OCI-LY7 (cell line): Measurements from ENCODE around the gene RFX7.

Experiments
- EZH2phosphoT487 ChIP-seq: fragments of 200-600 bp; sonication (generic); IDR thresholded peaks from 2 replicates; pipeline ENCODE4 v1.6.1; 2018; ENCODE audit warnings: low read depth, borderline replicate concordance, mild to moderate bottlenecking, mixed run types, antibody characterized with exemption, low read length, moderate library complexity, mixed read lengths
- TF ChIP-seq, protein P1 (sequence below): fragments of 200-600 bp; sonication (generic); conservative IDR thresholded peaks from 2 replicates; pipeline ENCODE4 v1.5.1; 2014; ENCODE audit warnings: mild to moderate bottlenecking, antibody characterized with exemption, low read length, moderate library complexity, mixed read lengths

DNA sequence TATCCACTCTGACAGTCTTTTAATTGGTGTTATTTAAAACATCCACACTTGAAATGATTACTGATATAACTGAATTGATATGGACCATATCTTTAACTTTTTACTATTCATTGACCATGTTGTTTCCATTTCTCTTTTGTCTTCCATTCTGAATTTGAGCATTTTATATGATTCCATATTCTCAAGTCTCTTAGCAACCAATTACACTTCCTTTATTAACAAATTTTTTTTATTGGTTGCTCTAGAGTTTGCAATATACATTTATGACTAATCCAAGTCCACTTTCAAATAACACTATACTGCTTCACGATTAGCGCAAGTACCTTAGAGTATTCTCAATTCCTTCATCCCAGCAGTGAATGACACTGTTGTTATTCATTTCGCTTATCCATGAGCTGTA is 16.4 kb downstream of the RFX7 start:
- TF ChIP-seq, protein P1, sequence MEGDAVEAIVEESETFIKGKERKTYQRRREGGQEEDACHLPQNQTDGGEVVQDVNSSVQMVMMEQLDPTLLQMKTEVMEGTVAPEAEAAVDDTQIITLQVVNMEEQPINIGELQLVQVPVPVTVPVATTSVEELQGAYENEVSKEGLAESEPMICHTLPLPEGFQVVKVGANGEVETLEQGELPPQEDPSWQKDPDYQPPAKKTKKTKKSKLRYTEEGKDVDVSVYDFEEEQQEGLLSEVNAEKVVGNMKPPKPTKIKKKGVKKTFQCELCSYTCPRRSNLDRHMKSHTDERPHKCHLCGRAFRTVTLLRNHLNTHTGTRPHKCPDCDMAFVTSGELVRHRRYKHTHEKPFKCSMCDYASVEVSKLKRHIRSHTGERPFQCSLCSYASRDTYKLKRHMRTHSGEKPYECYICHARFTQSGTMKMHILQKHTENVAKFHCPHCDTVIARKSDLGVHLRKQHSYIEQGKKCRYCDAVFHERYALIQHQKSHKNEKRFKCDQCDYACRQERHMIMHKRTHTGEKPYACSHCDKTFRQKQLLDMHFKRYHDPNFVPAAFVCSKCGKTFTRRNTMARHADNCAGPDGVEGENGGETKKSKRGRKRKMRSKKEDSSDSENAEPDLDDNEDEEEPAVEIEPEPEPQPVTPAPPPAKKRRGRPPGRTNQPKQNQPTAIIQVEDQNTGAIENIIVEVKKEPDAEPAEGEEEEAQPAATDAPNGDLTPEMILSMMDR: no peak
- no peak for TF ChIP-seq EZH2phosphoT487
